Raji (cell line): ENCODE measurements around the gene TBC1D30.

ENCODE experiments used
- POLR2A ChIP-seq: IDR thresholded peaks from 2 replicates; pipeline ENCODE4 v1.6.1; 2011; ENCODE audit warnings: low read depth, low read length, control low read depth; ENCODE audit not compliant: insufficient read depth

The TBC1D30 gene

GRCh38 chr12:64824500-64825142, at the start of gene TBC1D30:
Gene TBC1D30, plus strand, starts transcription at chr12:64824647. Its CDS starts 233 bp downstream, at chr12:64824880.
- TF ChIP-seq POLR2A, result no peak

- TF ChIP-seq POLR2A, result no peak
These were observed 45.0 kb upstream of the TBC1D30 start for GRCh38 chr12:64779354-64779974.

- no peak for TF ChIP-seq POLR2A
These were observed 44.3 kb upstream of the TBC1D30 start for GRCh38 chr12:64780132-64780530.

GRCh38 chr12:64780531-64781279, 43.7 kb upstream of the TBC1D30 start:
- no peak for TF ChIP-seq POLR2A

GRCh38 chr12:64781280-64782190, 42.9 kb upstream of the TBC1D30 start:
- no peak for TF ChIP-seq POLR2A

GRCh38 chr12:64782191-64782876, 42.1 kb upstream of the TBC1D30 start:
- TF ChIP-seq POLR2A, result no peak

GRCh38 chr12:64785838-64786237, 38.6 kb upstream of the TBC1D30 start:
- no peak for TF ChIP-seq POLR2A

GRCh38 chr12:64790166-64790565, 34.3 kb upstream of the TBC1D30 start:
- no peak for TF ChIP-seq POLR2A

GRCh38 chr12:64791036-64791435, 33.4 kb upstream of the TBC1D30 start:
- TF ChIP-seq POLR2A, result no peak

- no peak for TF ChIP-seq POLR2A
These were observed 32.3 kb upstream of the TBC1D30 start for GRCh38 chr12:64792128-64792527.

- TF ChIP-seq POLR2A, result no peak
These were observed 30.8 kb upstream of the TBC1D30 start for GRCh38 chr12:64793610-64794009.

GRCh38 chr12:64794305-64794704, 30.1 kb upstream of the TBC1D30 start:
- no peak for TF ChIP-seq POLR2A

- no peak for TF ChIP-seq POLR2A
These were observed 28.1 kb upstream of the TBC1D30 start for GRCh38 chr12:64796205-64796845.

- TF ChIP-seq POLR2A, result no peak
These were observed 27.3 kb upstream of the TBC1D30 start for GRCh38 chr12:64797156-64797555.
